CD14-positive monocyte (primary cell): ENCODE results near the gene WDR18. TPM values are rescaled to one million over a fixed set of nuclear protein-coding genes. Genes with fewer than 3 reads are reported as not detected.

ENCODE experiments used
- DNase-seq, 3 donors: peaks; one replicate each; pipeline ENCODE4 v3.0.0-alpha.2; 2011 to 2022
- H2AFZ ChIP-seq: 2 replicates; pipeline ENCODE4 v1.6.0; 2012; ENCODE audit warnings: mild to moderate bottlenecking, low read depth, low read length, inconsistent platforms; ENCODE audit not compliant: insufficient read depth, poor library complexity, severe bottlenecking
- H3K27ac ChIP-seq, 2 donors: 1 replicate in 1 of 2; 2 replicates in 1 of 2; pipeline ENCODE4 v1.5.1; 2012 to 2013; ENCODE audit warnings: low read length in 2 of 2, control low read depth in 1 of 2, inconsistent platforms in 1 of 2, low read depth in 1 of 2, mild to moderate bottlenecking in 1 of 2
- H3K27me3 ChIP-seq, 2 donors: one replicate each; pipeline versions ENCODE4 v1.6.0 to v1.6.1; 2011 to 2013; ENCODE audit warnings: low read length in 2 of 2; ENCODE audit not compliant: control insufficient read depth in 2 of 2, insufficient read depth in 2 of 2
- H3K36me3 ChIP-seq, 2 donors: replicated peaks in 1 of 2; 1 replicate in 1 of 2; 2 replicates in 1 of 2; pipeline versions ENCODE4 v1.5.1 to v1.6.1; 2012 to 2013; ENCODE audit warnings: low read length in 2 of 2, control low read depth in 1 of 2, inconsistent platforms in 1 of 2, mild to moderate bottlenecking in 1 of 2; ENCODE audit not compliant: insufficient read depth in 2 of 2, control insufficient read depth in 1 of 2
- H3K4me1 ChIP-seq, 2 donors: 1 replicate in 1 of 2; 2 replicates in 1 of 2; pipeline versions ENCODE4 v1.5.1 to v1.6.1; 2012 to 2013; ENCODE audit warnings: low read length in 2 of 2, control low read depth in 1 of 2, inconsistent platforms in 1 of 2, mild to moderate bottlenecking in 1 of 2, moderate library complexity in 1 of 2; ENCODE audit not compliant: insufficient read depth in 2 of 2, control insufficient read depth in 1 of 2
- H3K4me2 ChIP-seq: replicated peaks from 2 replicates; pipeline ENCODE3; 2012; ENCODE audit warnings: low read length, moderate library complexity, mild to moderate bottlenecking; ENCODE audit not compliant: poor library complexity, severe bottlenecking; ENCODE audit errors: extremely low read depth
- H3K4me3 ChIP-seq, 3 experiments: fragments of 200-600 bp in 1 of 3; sonication (generic) in 1 of 3; replicated peaks in 1 of 3; 1 replicate in 2 of 3; 2 replicates in 1 of 3; pipeline ENCODE4 v1.5.1; 2011 to 2013; ENCODE audit warnings: low read length in 3 of 3, mild to moderate bottlenecking in 3 of 3, control low read depth in 2 of 3, low read depth in 2 of 3, inconsistent platforms in 1 of 3, moderate library complexity in 1 of 3
- H3K79me2 ChIP-seq: 2 replicates; pipeline ENCODE4 v1.6.0; 2012; ENCODE audit warnings: mild to moderate bottlenecking, control low read depth, inconsistent platforms, low read length, moderate library complexity; ENCODE audit not compliant: insufficient read depth
- H3K9ac ChIP-seq: 2 replicates; pipeline ENCODE4 v1.6.0; 2017; ENCODE audit warnings: low read length, mild to moderate bottlenecking; ENCODE audit not compliant: insufficient read depth, poor library complexity, severe bottlenecking
- H3K9me3 ChIP-seq, 2 donors: replicated peaks in 1 of 2; 1 replicate in 1 of 2; 2 replicates in 1 of 2; pipeline versions ENCODE4 v1.5.1 to v1.6.1; 2012 to 2013; ENCODE audit warnings: low read length in 2 of 2, control low read depth in 1 of 2; ENCODE audit not compliant: control insufficient read depth in 1 of 2, insufficient read depth in 1 of 2
- H4K20me1 ChIP-seq: 2 replicates; pipeline ENCODE4 v1.6.0; 2012; ENCODE audit warnings: mild to moderate bottlenecking, low read length, control low read depth, moderate library complexity; ENCODE audit not compliant: insufficient read depth
- H3K27ac Mint-ChIP-seq, 7 donors: one replicate each; pipeline ENCODE4 v1.8.0; 2020; ENCODE audit warnings: mild to moderate bottlenecking in 7 of 7, mixed read lengths in 7 of 7, moderate library complexity in 6 of 7, inconsistent platforms in 2 of 7
- H3K27me3 Mint-ChIP-seq, 3 donors: one replicate each; pipeline ENCODE4 v1.8.0; 2021 to 2022; ENCODE audit warnings: low read depth in 3 of 3, mild to moderate bottlenecking in 3 of 3, mixed read lengths in 3 of 3, moderate library complexity in 3 of 3, inconsistent platforms in 1 of 3
- H3K36me3 Mint-ChIP-seq, 2 donors: one replicate each; pipeline ENCODE4 v1.8.0; 2020; ENCODE audit warnings: mixed read lengths in 2 of 2, inconsistent platforms in 1 of 2, mild to moderate bottlenecking in 1 of 2
- H3K4me1 Mint-ChIP-seq: one replicate; pipeline ENCODE4 v1.8.0; 2020; ENCODE audit warnings: mild to moderate bottlenecking, mixed read lengths
- H3K4me3 Mint-ChIP-seq, 2 donors: one replicate each; pipeline ENCODE4 v1.8.0; 2020; ENCODE audit warnings: mild to moderate bottlenecking in 2 of 2, mixed read lengths in 2 of 2, moderate library complexity in 1 of 2
- H3K9me3 Mint-ChIP-seq, 7 donors: one replicate each; pipeline ENCODE4 v1.8.0; 2020 to 2022; ENCODE audit warnings: mixed read lengths in 7 of 7, mild to moderate bottlenecking in 6 of 7, moderate library complexity in 6 of 7, inconsistent platforms in 2 of 7
- WGBS: methylation state at CpG from one replicate; pipeline ENCODE4 v1.1.5; 2013; ENCODE audit warnings: missing lambda C conversion rate; ENCODE audit not compliant: insufficient coverage; 5-methylcytosine and 5-hydroxymethylcytosine counted together
- intact Hi-C, 2 donors: fragments of 100-400 bp; cut with micrococcal nuclease; formaldehyde crosslinking; loops; one replicate each; pipeline versions ENCODE4 v1.15.0 to v1.15.1; 2023
- polyA plus RNA-seq, 3 donors: library from polyadenylated mRNA; depleted of rRNA in 1 of 3; unstranded in 2 of 3; stranded (reverse) in 1 of 3; fragments of 300-500 nt in 2 of 3; fragments of >200 nt in 1 of 3; fragmentation: Illumina TruSeq in 2 of 3; gene quantifications; 1 replicate in 2 of 3; 2 replicates in 1 of 3; pipeline ENCODE4 v1.2.3, GENCODE V29; 2012 to 2021
- TF ChIP-seq, protein P1 (sequence below): fragments of 200-600 bp; IDR thresholded peaks from one replicate; pipeline ENCODE4 v1.8.0; 2022; ENCODE audit warnings: antibody characterized with exemption, mild to moderate bottlenecking

Gene WDR18
- polyA plus RNA-seq, 3 donors: 21.3 to 52.7 (median 49.9) TPM

DNA sequence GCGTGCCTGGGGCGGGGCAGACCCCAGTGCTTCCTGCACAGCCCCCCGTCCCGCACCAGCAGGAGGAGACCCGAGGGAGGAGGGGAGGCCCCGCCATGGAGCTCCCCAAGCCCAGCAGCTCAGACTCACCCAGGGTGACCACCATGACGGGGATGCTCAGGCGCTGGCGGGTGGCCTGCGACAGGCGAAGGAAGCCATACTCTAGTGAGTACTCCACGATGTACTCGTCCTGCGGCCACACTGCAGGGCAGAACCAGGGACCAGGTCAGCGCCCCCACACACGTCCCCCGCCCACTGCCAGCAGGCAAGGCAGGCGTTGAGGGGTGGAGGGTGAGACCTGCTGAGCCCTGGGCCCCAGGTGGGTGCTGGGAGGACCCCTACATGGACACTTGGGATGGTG is 28.2 kb downstream of the WDR18 start:
- WGBS: 96% methylated on average over 18 of the region's 18 CpGs
- H2AFZ ChIP-seq: no peak overlapping the region
- H3K4me1 ChIP-seq: peaks cover 9 to 13% of the 10 kb centered on the region in 2 donors
- no peak overlapping the region for H3K27ac ChIP-seq
- Mint-ChIP-seq H3K27ac (no peak overlapping the region), H3K27me3 (peaks cover 0 to 3% (median 1%) of the 10 kb centered on the region in 3 donors), H3K4me3 (no peak overlapping the region), H3K36me3 (peaks cover 18 to 45% of the 10 kb centered on the region in 2 donors), H3K9me3 (peaks cover 0 to 3% (median 0%) of the 10 kb centered on the region in 7 donors), H3K4me1 (peaks cover 10% of the 10 kb centered on the region)
- peaks cover 41 to 56% of the 10 kb centered on the region in 2 donors for H3K36me3 ChIP-seq
- TF ChIP-seq, protein P1, sequence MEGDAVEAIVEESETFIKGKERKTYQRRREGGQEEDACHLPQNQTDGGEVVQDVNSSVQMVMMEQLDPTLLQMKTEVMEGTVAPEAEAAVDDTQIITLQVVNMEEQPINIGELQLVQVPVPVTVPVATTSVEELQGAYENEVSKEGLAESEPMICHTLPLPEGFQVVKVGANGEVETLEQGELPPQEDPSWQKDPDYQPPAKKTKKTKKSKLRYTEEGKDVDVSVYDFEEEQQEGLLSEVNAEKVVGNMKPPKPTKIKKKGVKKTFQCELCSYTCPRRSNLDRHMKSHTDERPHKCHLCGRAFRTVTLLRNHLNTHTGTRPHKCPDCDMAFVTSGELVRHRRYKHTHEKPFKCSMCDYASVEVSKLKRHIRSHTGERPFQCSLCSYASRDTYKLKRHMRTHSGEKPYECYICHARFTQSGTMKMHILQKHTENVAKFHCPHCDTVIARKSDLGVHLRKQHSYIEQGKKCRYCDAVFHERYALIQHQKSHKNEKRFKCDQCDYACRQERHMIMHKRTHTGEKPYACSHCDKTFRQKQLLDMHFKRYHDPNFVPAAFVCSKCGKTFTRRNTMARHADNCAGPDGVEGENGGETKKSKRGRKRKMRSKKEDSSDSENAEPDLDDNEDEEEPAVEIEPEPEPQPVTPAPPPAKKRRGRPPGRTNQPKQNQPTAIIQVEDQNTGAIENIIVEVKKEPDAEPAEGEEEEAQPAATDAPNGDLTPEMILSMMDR: no peak
- no peak overlapping the region for H3K4me3 ChIP-seq
- no peaks in the 10 kb centered on the region for H3K9me3 ChIP-seq
- H3K79me2 ChIP-seq: peaks cover 43% of the 10 kb centered on the region
- no peak overlapping the region for H3K4me2 ChIP-seq
- no peak overlapping the region for H3K9ac ChIP-seq
- peaks cover 87% of the 10 kb centered on the region for H4K20me1 ChIP-seq
- no peaks in the 10 kb centered on the region for H3K27me3 ChIP-seq
- no peak for DNase-seq
- intact Hi-C loops: no loop called here

DNA sequence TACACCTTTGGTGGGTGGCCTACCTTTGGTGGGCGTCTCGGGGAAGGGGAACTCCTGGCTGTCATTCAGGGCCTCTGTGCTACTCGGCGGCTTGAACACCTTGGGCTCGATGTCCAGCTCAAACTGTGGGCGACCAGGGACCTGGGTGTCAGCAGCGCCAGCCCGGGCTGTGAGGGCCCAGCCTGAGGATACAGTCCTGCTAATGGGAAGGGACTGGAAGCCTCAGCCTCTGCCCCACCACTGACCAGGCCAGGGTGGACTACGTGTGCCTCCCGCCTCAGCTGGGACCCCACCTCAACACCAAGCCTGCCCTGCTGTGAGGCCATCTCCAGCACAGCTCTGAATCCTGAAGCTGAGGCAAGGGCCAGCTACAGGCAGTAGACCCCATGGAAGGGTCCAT is 29.1 kb downstream of the WDR18 start:
- Histone ChIP-seq H3K9ac (no peak overlapping the region), H3K4me3 (no peak overlapping the region), H3K79me2 (peaks cover 52% of the 10 kb centered on the region), H3K36me3 (peaks cover 45 to 56% of the 10 kb centered on the region in 2 donors), H3K27me3 (no peaks in the 10 kb centered on the region), H3K9me3 (no peaks in the 10 kb centered on the region), H2AFZ (no peak overlapping the region), H3K4me1 (peaks cover 18 to 22% of the 10 kb centered on the region in 2 donors), H3K4me2 (no peak overlapping the region), H3K27ac (no peak overlapping the region), H4K20me1 (peaks cover 96% of the 10 kb centered on the region)
- TF ChIP-seq, protein P1: no peak
- Mint-ChIP-seq H3K4me1 (peaks cover 18% of the 10 kb centered on the region), H3K27me3 (peaks cover 0 to 3% (median 1%) of the 10 kb centered on the region in 3 donors), H3K4me3 (no peak overlapping the region), H3K27ac (no peak overlapping the region), H3K9me3 (peaks cover 0 to 3% (median 0%) of the 10 kb centered on the region in 7 donors), H3K36me3 (peaks cover 18 to 49% of the 10 kb centered on the region in 2 donors)
- intact Hi-C loops: no loop called here
- WGBS: 96% methylated on average over 10 of the region's 10 CpGs
- no peak for DNase-seq
